GM12878 (cell line): ENCODE data around the gene MBNL3. TPM values are rescaled to one million over a fixed set of nuclear protein-coding genes. Genes with fewer than 3 reads are reported as not detected.

ENCODE experiments used
- ATAC-seq: fragments of 200-7000 bp; cut with Tn5 transposase; 3 replicates; pipeline ENCODE4 v1.9.1; 2020; ENCODE audit warnings: mild to moderate bottlenecking, moderate library complexity
- BruUV-seq: library from RNA; stranded (reverse); fragments of 400-500 nt; replicated peaks from 2 replicates; lab custom pipeline; 2021; lab: Mats Ljungman, UMichigan
- CTCF ChIA-PET: fragments of 300-600 bp; sonication (Branson Sonifier 250); formaldehyde crosslinking; extraction: SDS; loops from one replicate; lab custom pipeline; 2021; ENCODE audit warnings: inconsistent platforms; lab: Yijun Ruan, JAX
- POLR2A ChIA-PET: fragments of 350-600 bp; formaldehyde crosslinking; extraction: SDS; loops from one replicate; lab custom pipeline; 2021; ENCODE audit warnings: inconsistent platforms; lab: Charles Lee
- RAD21 ChIA-PET: fragments of 300-600 bp; sonication (Branson Sonifier 250); formaldehyde crosslinking; loops from one replicate; lab custom pipeline; 2023; ENCODE audit warnings: antibody characterized with exemption; ENCODE audit not compliant: unreplicated experiment; lab: Charles Lee
- SMC1A ChIA-PET: fragments of 300-600 bp; sonication (Branson Sonifier 250); formaldehyde crosslinking; loops from one replicate; lab custom pipeline; 2023; ENCODE audit not compliant: unreplicated experiment, uncharacterized antibody; lab: Charles Lee
- DNase-seq: peaks from one replicate; pipeline ENCODE4 v3.0.0-alpha.2; 2011; ENCODE audit warnings: low read depth, low spot score
- FAIRE-seq: peaks from 3 replicates; lab custom pipeline; 2011; peaks lifted over from hg19 to GRCh38; lab: Jason Lieb, UNC
- H2AFZ ChIP-seq: 2 replicates; pipeline ENCODE4 v1.6.0; 2011; ENCODE audit warnings: low read depth, low read length, control low read depth; ENCODE audit not compliant: control insufficient read depth
- H3K27ac ChIP-seq: 2 replicates; pipeline ENCODE4 v1.5.1; 2011; ENCODE audit warnings: control low read depth; ENCODE audit not compliant: control insufficient read depth, insufficient read depth
- H3K27me3 ChIP-seq, 2 experiments: replicated peaks in 1 of 2; 2 replicates each; pipeline versions ENCODE4 v1.6.0 to v1.6.1; 2011; ENCODE audit warnings: low read length in 1 of 2; ENCODE audit not compliant: control insufficient read depth in 2 of 2, insufficient read depth in 2 of 2
- H3K36me3 ChIP-seq, 2 experiments: 2 replicates each; pipeline ENCODE4 v1.5.1; 2011; ENCODE audit warnings: low read length in 1 of 2; ENCODE audit not compliant: control insufficient read depth in 2 of 2, insufficient read depth in 2 of 2
- H3K4me1 ChIP-seq: 2 replicates; pipeline ENCODE4 v1.6.1; 2011; ENCODE audit warnings: mild to moderate bottlenecking, low read length, moderate library complexity, mixed read lengths; ENCODE audit not compliant: control insufficient read depth, insufficient read depth
- H3K4me2 ChIP-seq: 2 replicates; pipeline ENCODE4 v1.6.0; 2011; ENCODE audit warnings: control low read depth; ENCODE audit not compliant: control insufficient read depth, insufficient read depth
- H3K4me3 ChIP-seq: fragments of 200-600 bp; sonication (generic); 2 replicates; pipeline ENCODE4 v1.5.1; 2016
- H3K79me2 ChIP-seq: 2 replicates; pipeline ENCODE4 v1.6.0; 2011; ENCODE audit warnings: low read length; ENCODE audit not compliant: control insufficient read depth, insufficient read depth
- H3K9ac ChIP-seq: 2 replicates; pipeline ENCODE4 v1.8.0; 2011; ENCODE audit warnings: low read length, control low read depth, mixed read lengths; ENCODE audit not compliant: control insufficient read depth, insufficient read depth
- H3K9me3 ChIP-seq: replicated peaks from 3 replicates; pipeline ENCODE4 v1.5.1; 2011; ENCODE audit warnings: mild to moderate bottlenecking, low read length; ENCODE audit not compliant: control insufficient read depth, insufficient read depth
- H4K20me1 ChIP-seq: 2 replicates; pipeline ENCODE4 v1.6.0; 2011; ENCODE audit not compliant: control insufficient read depth, insufficient read depth
- ASH2L ChIP-seq: fragments of 300-600, 200-600 bp; sonication (generic); IDR thresholded peaks from 2 replicates; pipeline ENCODE4 v1.6.1; 2017; ENCODE audit warnings: low read depth, mild to moderate bottlenecking, borderline replicate concordance
- EED ChIP-seq: sonication (generic); IDR thresholded peaks from 2 replicates; pipeline ENCODE4 v1.6.1; 2016; ENCODE audit warnings: antibody characterized with exemption, low read depth
- IKZF1 ChIP-seq: fragments of 450-650 bp; conservative IDR thresholded peaks from 2 replicates; pipeline ENCODE4 v1.6.1; 2017; ENCODE audit warnings: antibody characterized with exemption, mild to moderate bottlenecking
- IKZF2 ChIP-seq, 2 experiments: fragments of 450-650 bp; IDR thresholded peaks; 2 replicates each; pipeline ENCODE4 v1.6.1; 2017; ENCODE audit warnings: mild to moderate bottlenecking in 2 of 2, moderate library complexity in 2 of 2
- JUNB ChIP-seq: IDR thresholded peaks from 2 replicates; pipeline ENCODE4 v1.6.1; 2016; ENCODE audit warnings: antibody characterized with exemption, mild to moderate bottlenecking
- MXI1 ChIP-seq: fragments of 150-350 bp; IDR thresholded peaks from 2 replicates; pipeline ENCODE4 v1.6.1; 2011; ENCODE audit warnings: low read depth, mild to moderate bottlenecking, inconsistent platforms, low read length, improper control_type of control experiment
- SMARCA5 ChIP-seq: fragments of 450-650 bp; IDR thresholded peaks from 2 replicates; pipeline ENCODE4 v1.6.1; 2017; ENCODE audit warnings: mild to moderate bottlenecking
- TAF1 ChIP-seq: IDR thresholded peaks from 2 replicates; pipeline ENCODE4 v1.6.1; 2011; ENCODE audit warnings: mild to moderate bottlenecking, low read depth, low read length, borderline replicate concordance
- ZNF384 ChIP-seq: IDR thresholded peaks from 2 replicates; pipeline ENCODE4 v1.6.1; 2012; ENCODE audit warnings: low read depth, mild to moderate bottlenecking, low read length, improper control_type of control experiment, borderline replicate concordance
- ZNF687 ChIP-seq: fragments of 450-650 bp; IDR thresholded peaks from 2 replicates; pipeline ENCODE4 v1.6.1; 2017; ENCODE audit warnings: mild to moderate bottlenecking, moderate library complexity
- WGBS: methylation state at CpG from one replicate; pipeline ENCODE4 v1.1.6; 2016; ENCODE audit warnings: low lambda C conversion rate; ENCODE audit not compliant: insufficient replicate concordance, insufficient coverage; ENCODE audit errors: missing lambda C conversion rate; 5-methylcytosine and 5-hydroxymethylcytosine counted together
- in situ Hi-C: fragments of 300-500 bp; cut with MboI; formaldehyde crosslinking; loops from 9 replicates; pipeline ENCODE4 v1.14.3; 2018; ENCODE audit warnings: mixed read lengths
- intact Hi-C: fragments of 100-400 bp; cut with micrococcal nuclease; formaldehyde crosslinking; loops from one replicate; pipeline ENCODE4 v1.14.2; 2022; ENCODE audit not compliant: unreplicated experiment
- polyA plus RNA-seq, 11 experiments: library from polyadenylated mRNA; depleted of rRNA in 4 of 11; unstranded in 6 of 11; stranded (reverse) in 5 of 11; fragments of >200 nt; fragmentation: Nextera tagmentation in 4 of 11; fragmentation: Illumina TruSeq in 1 of 11; extraction: Ambion mirVana in 4 of 11; extraction: Trizol in 1 of 11; gene quantifications; 1 replicate in 1 of 11; 2 replicates in 10 of 11; pipeline versions ENCODE4 v1.2.1 to v1.2.3, GENCODE V29; 2011 to 2016; ENCODE audit warnings: inconsistent platforms in 2 of 11, missing spikeins in 2 of 11, low read depth in 1 of 11
- total RNA-seq, 4 experiments: library from RNA; depleted of rRNA in 3 of 4; stranded (reverse); fragments of >200 nt in 3 of 4; fragmentation: Illumina TruSeq in 1 of 4; extraction: Trizol in 1 of 4; gene quantifications; 2 replicates each; pipeline versions ENCODE4 v1.2.1 to v1.2.3, GENCODE V29; 2013 to 2021
- TF ChIP-seq, protein P1 (sequence below): fragments of 450-650 bp; IDR thresholded peaks from 2 replicates; pipeline ENCODE4 v1.6.1; 2016; ENCODE audit warnings: mild to moderate bottlenecking

The MBNL3 gene
- total and polyA plus RNA-seq, 10 of the 15 experiments (the other 5 are each of a cell fraction or from before 2014, with no cell fraction given) = 3.4 to 33.1 (median 12.6) TPM

- peak; percentile 49; the same call in 1 of the 2 replicates for TF ChIP-seq ZNF687
Measured at GRCh38 chrX:132481449-132481848, 7.4 kb downstream of the MBNL3 start (continued).

DNA sequence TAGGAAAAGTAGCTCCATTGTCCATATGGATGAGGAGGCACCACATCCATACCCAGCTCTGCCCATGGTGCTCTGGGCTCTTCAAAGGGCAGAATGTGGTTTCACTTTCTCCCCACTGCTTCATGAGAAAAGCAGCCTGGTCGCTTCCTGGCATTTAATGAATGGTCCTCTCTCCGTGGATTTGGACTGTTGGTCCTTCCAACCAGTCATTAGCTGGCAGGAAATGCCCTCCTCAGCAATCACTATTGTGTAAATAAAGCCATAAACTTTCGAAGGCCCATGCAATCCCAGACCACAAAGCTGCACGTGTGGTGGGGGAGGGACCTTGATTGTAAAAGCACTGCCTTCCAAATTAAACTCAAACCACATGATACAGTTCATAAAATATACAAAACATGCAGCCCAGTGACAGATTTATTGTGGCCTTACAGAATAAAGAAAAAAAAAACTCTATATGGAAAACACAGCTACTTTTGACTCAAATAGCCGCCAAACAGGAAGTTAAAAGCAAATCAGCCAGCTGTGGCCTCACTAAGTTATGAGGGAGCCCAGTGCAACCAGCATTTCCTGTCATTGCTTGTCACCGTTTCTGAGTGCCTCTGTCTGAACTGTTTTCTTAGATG, 8.1 kb downstream of the MBNL3 start:
- Histone ChIP-seq H3K27ac (peak overlapping the region; percentile 89), H3K27me3 (no peaks in the 10 kb centered on the region), H3K36me3 (no peaks in the 10 kb centered on the region), H3K4me3 (peak overlapping the region; percentile 64), H4K20me1 (no peaks in the 10 kb centered on the region), H2AFZ (peak overlapping the region; percentile 63), H3K9ac (peak overlapping the region; percentile 62), H3K79me2 (peaks cover 37% of the 10 kb centered on the region), H3K9me3 (no peaks in the 10 kb centered on the region), H3K4me1 (peaks cover 7% of the 10 kb centered on the region; the same call in 1 of the 2 replicates), H3K4me2 (peak overlapping the region; percentile 87)
- peak; percentile 55 for DNase-seq
- ChIA-PET POLR2A (interaction anchor here (1.5 to 4.4 kb wide), 2 partner anchors 9 to 16 kb away, joined by 4 to 27 read pairs; partner anchors contain the start of gene MBNL3), RAD21 (interaction anchor here (1.0 to 2.8 kb wide), 6 partner anchors 10 to 388 kb away, joined by 3 to 16 read pairs (median 4); no protein-coding TSS in a partner anchor), CTCF (interaction anchor here (1.1 to 2.7 kb wide), 7 partner anchors 10 to 261 kb away, joined by 3 to 8 read pairs (median 4); partner anchors contain the start of gene RAP2C), SMC1A (interaction anchor here (0.6 to 2.4 kb wide), 13 partner anchors 9 to 653 kb away, joined by 3 to 18 read pairs (median 3); no protein-coding TSS in a partner anchor)
- peak; percentile 90 for ATAC-seq
- 4% methylated on average over 6 of the region's 6 CpGs for WGBS
- intact Hi-C loops (loop anchor here (5.0 kb wide), 1 partner anchor 448 kb away; no protein-coding TSS in a partner anchor), in situ Hi-C loops (no loop called here)
- FAIRE-seq = no peak
- no TSS peak for BruUV-seq
- TF ChIP-seq ZNF384 = peak; percentile 61; the same call in 1 of the 2 replicates
- TF ChIP-seq JUNB = peak; percentile 34
- TF ChIP-seq EED = 0 out of 2 replicates have a peak, but pooled peaks have one; percentile 29
- no peak; the same call in 1 of the 2 replicates for TF ChIP-seq ZNF687
- no peak for TF ChIP-seq SMARCA5
- TF ChIP-seq IKZF2 (IDR thresholded peaks at IDR 0.05) = peak in 1 of 2 experiments; percentile 45; a peak in 3 of 4 replicates
- TF ChIP-seq, protein P1, sequence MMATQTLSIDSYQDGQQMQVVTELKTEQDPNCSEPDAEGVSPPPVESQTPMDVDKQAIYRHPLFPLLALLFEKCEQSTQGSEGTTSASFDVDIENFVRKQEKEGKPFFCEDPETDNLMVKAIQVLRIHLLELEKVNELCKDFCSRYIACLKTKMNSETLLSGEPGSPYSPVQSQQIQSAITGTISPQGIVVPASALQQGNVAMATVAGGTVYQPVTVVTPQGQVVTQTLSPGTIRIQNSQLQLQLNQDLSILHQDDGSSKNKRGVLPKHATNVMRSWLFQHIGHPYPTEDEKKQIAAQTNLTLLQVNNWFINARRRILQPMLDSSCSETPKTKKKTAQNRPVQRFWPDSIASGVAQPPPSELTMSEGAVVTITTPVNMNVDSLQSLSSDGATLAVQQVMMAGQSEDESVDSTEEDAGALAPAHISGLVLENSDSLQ = peak; percentile 40; the same call in 1 of the 2 replicates
- TF ChIP-seq ASH2L = 0 out of 2 replicates have a peak, but pooled peaks have one; percentile 51
- 0 out of 2 replicates have a peak, but pooled peaks have one; percentile 35 for TF ChIP-seq MXI1
- peak; percentile 56 for TF ChIP-seq IKZF1
- peak; percentile 36; the same call in 1 of the 2 replicates for TF ChIP-seq TAF1
